Measurements from ENCODE around the gene ECI2.

The ECI2 gene, protein sequence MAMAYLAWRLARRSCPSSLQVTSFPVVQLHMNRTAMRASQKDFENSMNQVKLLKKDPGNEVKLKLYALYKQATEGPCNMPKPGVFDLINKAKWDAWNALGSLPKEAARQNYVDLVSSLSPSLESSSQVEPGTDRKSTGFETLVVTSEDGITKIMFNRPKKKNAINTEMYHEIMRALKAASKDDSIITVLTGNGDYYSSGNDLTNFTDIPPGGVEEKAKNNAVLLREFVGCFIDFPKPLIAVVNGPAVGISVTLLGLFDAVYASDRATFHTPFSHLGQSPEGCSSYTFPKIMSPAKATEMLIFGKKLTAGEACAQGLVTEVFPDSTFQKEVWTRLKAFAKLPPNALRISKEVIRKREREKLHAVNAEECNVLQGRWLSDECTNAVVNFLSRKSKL

GRCh38 chr6:4134841-4135664 lies at the start of gene ECI2:
ECI2 (minus strand) TSS chr6:4135575; CDS start chr6:4135560, 15 bp downstream.
- DNase-seq (ENCODE audit: low spot score) = peak; percentile 62

DNA sequence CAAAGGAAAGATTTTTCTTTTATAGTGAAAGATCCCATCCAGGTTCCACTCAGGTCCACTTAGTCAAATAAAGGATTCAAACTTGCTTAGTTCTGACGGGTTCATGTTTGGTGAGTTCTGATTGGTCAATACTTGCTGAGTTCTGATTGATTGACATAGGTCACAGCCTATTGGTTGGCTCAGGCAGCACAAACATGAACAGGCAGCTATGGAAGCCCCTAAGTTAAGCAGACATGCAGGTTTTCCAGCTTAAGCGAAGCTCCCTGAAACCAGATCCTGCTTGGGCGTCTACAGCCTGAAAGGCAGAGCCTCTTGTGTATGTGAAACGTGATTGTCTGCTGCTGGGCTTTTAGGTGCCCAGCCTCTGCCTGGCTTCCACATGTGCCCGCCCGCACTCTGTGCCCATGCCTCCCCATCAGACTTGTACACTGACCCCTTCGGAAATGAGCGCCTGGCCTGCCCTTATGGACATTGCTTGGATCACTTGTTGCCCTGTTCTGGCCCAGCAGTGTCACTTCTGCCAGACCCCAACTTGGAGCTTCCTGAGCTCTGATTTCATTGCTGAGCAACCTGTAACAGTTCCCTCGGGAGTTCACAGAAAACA lies 45.4 kb upstream of the ECI2 start:
- peak; percentile 11 for DNase-seq (ENCODE audit: low spot score)

- DNase-seq (ENCODE audit: low spot score) = no peak
Measured at GRCh38 chr6:4179960-4180651, 44.7 kb upstream of the ECI2 start.

DNA sequence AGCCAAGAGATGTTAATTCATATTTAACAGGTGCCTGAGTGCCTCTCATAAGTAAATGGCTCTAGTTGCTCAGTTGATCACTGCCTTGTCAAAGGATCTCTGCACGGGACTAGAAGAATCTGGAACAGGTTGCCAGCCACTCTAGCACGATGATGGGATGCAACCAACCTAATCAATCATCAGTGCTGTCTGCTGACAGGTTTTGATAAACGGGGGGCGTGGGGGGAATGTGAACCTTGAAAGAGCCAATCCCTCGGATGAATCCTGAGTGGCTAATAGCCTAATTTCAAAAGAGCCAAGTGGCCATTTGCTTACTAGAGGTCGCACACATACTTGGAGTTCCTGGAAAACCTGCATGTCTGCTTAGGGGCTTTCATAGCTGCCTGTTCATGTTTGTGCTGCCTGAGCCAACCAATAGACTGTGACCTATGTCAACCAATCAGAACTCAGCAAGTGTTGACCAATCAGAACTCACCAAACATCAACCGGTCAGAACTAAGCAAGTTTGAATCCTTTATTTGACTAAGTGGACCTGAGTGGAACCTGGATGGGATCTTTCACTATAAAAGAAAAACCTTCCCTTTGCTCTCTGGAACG lies 43.5 kb upstream of the ECI2 start:
- DNase-seq (ENCODE audit: low spot score) = no peak

DNA sequence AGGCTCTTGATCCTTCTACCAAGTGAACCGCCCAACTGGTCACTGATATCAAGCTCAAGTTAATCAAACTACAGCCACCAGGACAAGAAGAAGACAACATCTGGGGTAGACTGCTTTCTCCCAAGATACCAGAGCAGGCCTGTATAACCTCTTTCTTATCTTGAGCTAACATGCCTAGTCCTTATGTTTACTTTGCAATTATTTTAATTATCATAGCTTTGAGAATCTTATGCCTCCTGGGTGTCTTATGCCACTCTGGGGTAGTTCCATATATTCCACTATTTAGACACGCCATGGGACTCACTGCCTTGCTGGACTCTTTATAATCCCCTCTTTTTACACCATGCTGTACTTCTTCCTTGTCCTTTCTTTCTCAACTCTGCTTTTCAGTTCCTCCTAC lies 41.5 kb upstream of the ECI2 start:
- no peak for DNase-seq (ENCODE audit: low spot score)

DNA sequence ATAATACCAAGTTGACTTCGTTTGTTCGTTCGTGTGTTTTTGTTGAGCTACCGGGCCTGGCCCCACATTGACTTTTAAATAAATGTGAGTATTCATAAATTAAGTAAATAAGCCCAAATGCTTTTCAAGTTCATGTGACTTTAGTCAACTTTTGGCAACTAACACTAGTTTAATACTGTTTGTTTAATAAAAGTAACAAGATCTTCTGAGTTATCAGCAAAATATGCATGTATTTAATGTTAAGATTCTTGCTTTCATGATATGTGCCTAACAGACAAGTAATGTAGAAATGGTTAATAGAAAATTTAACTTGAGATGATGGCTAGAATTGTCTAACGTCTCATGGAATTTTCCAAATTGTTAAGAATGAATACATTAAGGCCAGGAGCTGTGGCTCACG lies 38.7 kb upstream of the ECI2 start:
- DNase-seq (ENCODE audit: low spot score) = no peak

DNA sequence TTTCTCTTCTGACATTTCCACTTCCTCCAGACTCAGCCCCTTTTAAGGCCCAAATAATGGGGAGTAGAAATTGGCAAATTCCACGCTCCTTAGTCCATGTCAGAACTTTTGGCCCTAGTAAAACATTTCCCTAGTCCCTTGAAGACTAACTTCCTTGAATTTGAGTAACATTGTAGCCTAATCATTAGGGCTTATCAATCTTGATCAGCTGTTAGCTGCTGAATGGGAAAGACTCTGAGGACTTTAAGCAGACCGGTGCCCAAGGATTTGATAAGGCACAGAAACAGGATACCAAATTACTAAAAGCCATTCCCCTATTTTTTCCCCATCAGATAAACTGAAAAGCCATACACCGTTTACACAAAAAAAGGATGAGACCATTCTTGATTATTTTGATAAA lies 37.0 kb upstream of the ECI2 start:
- DNase-seq (ENCODE audit: low spot score) = no peak

GRCh38 chr6:4170297-4170696 lies 34.9 kb upstream of the ECI2 start:
- DNase-seq (ENCODE audit: low spot score) = no peak

GRCh38 chr6:4169028-4169789 lies 33.8 kb upstream of the ECI2 start:
- DNase-seq (ENCODE audit: low spot score) = peak; percentile 18

DNA sequence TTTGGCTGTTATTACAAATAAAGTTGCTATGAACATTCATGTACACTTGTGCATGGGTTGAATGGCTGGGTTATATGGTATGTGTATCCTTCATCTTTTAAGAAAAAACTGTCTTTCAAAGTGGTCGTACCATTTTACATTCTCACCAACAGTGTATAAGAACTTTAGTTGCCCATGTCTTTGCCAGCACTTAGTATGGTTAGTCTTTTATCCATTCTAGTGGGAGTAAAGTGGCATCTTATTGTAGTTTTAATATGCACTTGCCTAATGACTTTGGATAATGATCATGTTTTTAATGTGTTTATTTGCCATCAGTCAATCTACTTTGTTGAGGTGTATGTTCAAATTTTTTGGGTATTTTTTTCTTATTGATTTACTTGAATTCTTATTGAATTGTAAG lies 32.5 kb upstream of the ECI2 start:
- no peak for DNase-seq (ENCODE audit: low spot score)

- DNase-seq (ENCODE audit: low spot score) = no peak
Measured at GRCh38 chr6:4167123-4167522, 31.7 kb upstream of the ECI2 start.

- no peak for DNase-seq (ENCODE audit: low spot score)
Measured at GRCh38 chr6:4164456-4164855, 29.1 kb upstream of the ECI2 start.

- DNase-seq (ENCODE audit: low spot score) = no peak
Measured at GRCh38 chr6:4164117-4164442, 28.7 kb upstream of the ECI2 start.

DNA sequence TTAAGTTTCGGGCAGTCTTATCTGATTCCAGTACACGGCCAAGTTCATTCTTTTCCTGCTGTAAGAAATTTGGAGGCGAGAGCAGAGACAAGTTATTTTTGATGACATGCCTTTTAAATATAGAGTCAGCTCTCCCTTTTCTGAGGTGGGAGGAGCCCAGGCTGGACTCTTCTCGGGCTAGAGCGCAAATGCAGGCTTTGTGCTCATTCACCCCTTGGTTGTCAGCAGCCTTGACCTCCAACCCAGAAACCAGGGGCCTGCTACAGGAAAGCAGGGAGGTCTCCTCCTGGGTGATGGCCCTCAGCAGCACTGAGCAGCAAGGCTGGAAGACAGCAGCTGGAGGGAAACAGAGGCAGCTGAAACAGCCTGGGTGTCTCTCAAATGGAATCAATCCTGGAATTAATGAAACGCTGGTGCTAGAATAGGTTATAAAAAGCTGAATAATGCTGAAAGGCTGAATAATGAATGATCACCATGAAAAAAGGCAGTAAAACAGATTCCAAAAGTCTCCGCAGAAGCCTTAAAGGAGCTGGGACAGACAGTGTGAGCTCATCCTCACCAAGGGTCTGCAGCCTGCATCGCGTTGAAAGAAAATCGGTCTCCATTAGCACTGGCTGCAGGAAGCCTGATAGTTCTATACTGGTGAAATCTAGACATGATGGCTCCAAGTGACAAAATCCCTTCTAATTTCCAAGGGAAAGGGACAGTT lies 28.2 kb upstream of the ECI2 start:
- DNase-seq (ENCODE audit: low spot score) = no peak

- no peak for DNase-seq (ENCODE audit: low spot score)
Measured at GRCh38 chr6:4162370-4162769, 27.0 kb upstream of the ECI2 start.

- no peak for DNase-seq (ENCODE audit: low spot score)
Measured at GRCh38 chr6:4159491-4159890, 24.1 kb upstream of the ECI2 start.

DNA sequence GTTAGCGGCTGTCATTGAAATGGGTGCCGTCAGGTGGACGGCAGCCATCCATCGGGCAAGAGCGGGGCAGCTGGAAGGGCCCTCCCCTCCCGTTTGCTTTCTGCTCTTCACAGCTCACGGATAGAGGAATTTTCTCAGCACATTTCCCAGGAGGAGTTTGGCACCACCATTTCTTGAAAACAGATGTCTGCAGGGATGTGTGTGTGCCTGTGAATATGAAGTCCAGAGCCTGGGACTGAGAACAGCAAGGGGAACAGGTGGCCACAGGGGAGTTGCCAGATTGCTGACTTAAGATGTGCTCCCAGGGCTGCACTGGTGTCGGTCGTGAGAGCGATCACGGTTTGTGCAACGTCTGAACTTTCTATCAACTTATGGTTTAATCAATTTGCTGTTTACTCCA lies 22.1 kb upstream of the ECI2 start:
- no peak for DNase-seq (ENCODE audit: low spot score)

DNA sequence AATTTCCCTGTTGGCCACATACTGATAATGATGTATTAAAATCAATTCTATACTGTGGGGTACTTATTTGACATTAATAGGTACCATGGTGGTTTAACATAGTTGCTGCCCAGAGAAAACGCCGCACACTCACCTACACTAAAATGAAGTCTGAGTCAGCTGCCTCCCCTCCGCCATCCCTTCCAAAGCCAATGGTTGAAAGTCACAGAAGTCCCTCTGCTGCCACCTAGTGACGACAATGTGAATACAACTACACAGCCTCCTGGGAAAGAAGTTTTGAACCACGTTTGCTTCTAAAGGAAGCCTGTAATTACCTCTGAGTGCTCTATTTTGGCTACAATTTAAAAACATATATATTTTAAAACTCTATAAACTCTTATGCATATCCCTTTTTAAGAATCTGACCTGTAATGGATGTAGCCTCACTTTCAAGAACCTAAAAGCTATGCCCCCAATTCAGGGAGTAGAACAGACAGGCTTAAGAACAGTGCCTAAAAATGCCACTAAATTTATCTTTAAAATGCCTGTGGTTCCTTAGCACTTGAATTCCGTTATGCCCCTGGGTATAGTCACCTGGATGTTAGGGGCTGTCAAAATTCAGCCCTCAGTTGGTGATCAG lies 20.6 kb upstream of the ECI2 start:
- peak; percentile 78 for DNase-seq (ENCODE audit: low spot score)

GRCh38 chr6:4153514-4153985 lies 18.2 kb upstream of the ECI2 start:
- no peak for DNase-seq (ENCODE audit: low spot score)

GRCh38 chr6:4145083-4145482 lies 9.7 kb upstream of the ECI2 start:
- no peak for DNase-seq (ENCODE audit: low spot score)

All from globus pallidus (tissue), 1 donor.